PFSK-1 (cell line): ENCODE data around the gene GIPC1.

ENCODE experiments used
- POLR2AphosphoS5 ChIP-seq: IDR thresholded peaks from 2 replicates; pipeline ENCODE4 v1.6.1; 2012; ENCODE audit warnings: low read depth, mild to moderate bottlenecking, control low read depth, low read length, moderate library complexity
- SIN3A ChIP-seq: IDR thresholded peaks from 2 replicates; pipeline ENCODE4 v1.6.1; 2012; ENCODE audit warnings: mild to moderate bottlenecking, low read length, moderate library complexity, borderline replicate concordance; ENCODE audit not compliant: insufficient read depth
- TF ChIP-seq, protein P1 (sequence below), 2 experiments: IDR thresholded peaks; 2 replicates each; pipeline versions ENCODE4 v1.6.1 to v1.8.0; 2011 to 2012; ENCODE audit warnings: low read depth in 2 of 2, low read length in 2 of 2, control low read depth in 1 of 2, inconsistent platforms in 1 of 2, mild to moderate bottlenecking in 1 of 2, moderate library complexity in 1 of 2; ENCODE audit not compliant: insufficient read depth in 1 of 2

DNA sequence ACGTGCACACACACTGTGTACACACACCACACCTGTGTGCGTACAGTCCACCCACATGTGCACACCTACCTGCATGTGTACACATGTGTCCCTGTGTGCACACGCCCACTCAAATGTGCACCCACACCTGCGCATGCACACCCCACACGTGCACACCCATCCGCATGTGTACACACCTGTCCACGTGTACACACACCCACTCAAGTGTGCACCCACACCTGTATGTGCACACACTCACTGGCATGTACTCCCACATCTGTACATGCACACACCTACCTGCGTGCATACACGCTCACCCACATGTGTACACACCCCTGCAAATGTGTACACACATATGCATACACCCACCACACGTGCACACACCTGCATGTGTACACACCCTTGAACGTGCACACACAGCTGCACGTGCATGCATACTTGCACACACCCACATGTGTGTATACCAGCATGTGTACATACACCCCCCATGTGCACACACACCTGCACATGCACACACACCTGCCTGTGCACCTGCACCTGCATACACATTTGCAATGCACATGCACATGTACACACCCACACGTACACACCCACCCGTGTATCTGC, 52.2 kb downstream of the GIPC1 start:
- TF ChIP-seq SIN3A (no peak), POLR2AphosphoS5 (no peak)
- TF ChIP-seq, protein P1, sequence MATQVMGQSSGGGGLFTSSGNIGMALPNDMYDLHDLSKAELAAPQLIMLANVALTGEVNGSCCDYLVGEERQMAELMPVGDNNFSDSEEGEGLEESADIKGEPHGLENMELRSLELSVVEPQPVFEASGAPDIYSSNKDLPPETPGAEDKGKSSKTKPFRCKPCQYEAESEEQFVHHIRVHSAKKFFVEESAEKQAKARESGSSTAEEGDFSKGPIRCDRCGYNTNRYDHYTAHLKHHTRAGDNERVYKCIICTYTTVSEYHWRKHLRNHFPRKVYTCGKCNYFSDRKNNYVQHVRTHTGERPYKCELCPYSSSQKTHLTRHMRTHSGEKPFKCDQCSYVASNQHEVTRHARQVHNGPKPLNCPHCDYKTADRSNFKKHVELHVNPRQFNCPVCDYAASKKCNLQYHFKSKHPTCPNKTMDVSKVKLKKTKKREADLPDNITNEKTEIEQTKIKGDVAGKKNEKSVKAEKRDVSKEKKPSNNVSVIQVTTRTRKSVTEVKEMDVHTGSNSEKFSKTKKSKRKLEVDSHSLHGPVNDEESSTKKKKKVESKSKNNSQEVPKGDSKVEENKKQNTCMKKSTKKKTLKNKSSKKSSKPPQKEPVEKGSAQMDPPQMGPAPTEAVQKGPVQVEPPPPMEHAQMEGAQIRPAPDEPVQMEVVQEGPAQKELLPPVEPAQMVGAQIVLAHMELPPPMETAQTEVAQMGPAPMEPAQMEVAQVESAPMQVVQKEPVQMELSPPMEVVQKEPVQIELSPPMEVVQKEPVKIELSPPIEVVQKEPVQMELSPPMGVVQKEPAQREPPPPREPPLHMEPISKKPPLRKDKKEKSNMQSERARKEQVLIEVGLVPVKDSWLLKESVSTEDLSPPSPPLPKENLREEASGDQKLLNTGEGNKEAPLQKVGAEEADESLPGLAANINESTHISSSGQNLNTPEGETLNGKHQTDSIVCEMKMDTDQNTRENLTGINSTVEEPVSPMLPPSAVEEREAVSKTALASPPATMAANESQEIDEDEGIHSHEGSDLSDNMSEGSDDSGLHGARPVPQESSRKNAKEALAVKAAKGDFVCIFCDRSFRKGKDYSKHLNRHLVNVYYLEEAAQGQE (IDR thresholded peaks at IDR 0.05; ENCODE audit: insufficient read depth in 1 of 2, low read depth in 2 of 2, low read length in 2 of 2): no peak
